Thyroid gland (tissue), 4 donors: ENCODE results near the gene SLC27A3. TPM values are rescaled to one million over a fixed set of nuclear protein-coding genes. Genes with fewer than 3 reads are reported as not detected.

Source experiments
- DNase-seq, 2 donors: peaks; one replicate each; pipeline ENCODE4 v3.0.0-alpha.2; 2019
- H3K27ac ChIP-seq, 3 donors: fragments of 200-600 bp; sonication (generic); 1 replicate in 2 of 3; 2 replicates in 1 of 3; pipeline ENCODE4 v1.5.1; 2016 to 2019; ENCODE audit warnings: mild to moderate bottlenecking in 1 of 3, moderate library complexity in 1 of 3
- H3K27me3 ChIP-seq: fragments of 200-600 bp; sonication (generic); one replicate; pipeline ENCODE4 v1.5.1; 2019
- H3K36me3 ChIP-seq, 2 donors: fragments of 200-600 bp; sonication (generic); one replicate each; pipeline ENCODE4 v1.5.1; 2016 to 2019
- H3K4me1 ChIP-seq, 2 donors: fragments of 200-600 bp; sonication (generic); one replicate each; pipeline ENCODE4 v1.5.1; 2017 to 2019
- H3K4me3 ChIP-seq, 3 donors: fragments of 200-600 bp; sonication (generic); replicated peaks in 1 of 3; 1 replicate in 2 of 3; 2 replicates in 1 of 3; pipeline ENCODE4 v1.5.1; 2016; ENCODE audit warnings: mild to moderate bottlenecking in 1 of 3
- H3K9me3 ChIP-seq: fragments of 200-600 bp; sonication (generic); one replicate; pipeline ENCODE4 v1.5.1; 2017
- POLR2A ChIP-seq, 2 donors: fragments of 450-650 bp; IDR thresholded peaks; one replicate each; pipeline ENCODE4 v1.6.1; 2017; ENCODE audit warnings: antibody characterized with exemption in 2 of 2, mild to moderate bottlenecking in 2 of 2, moderate library complexity in 1 of 2
- WGBS, 2 donors: methylation state at CpG; one replicate each; pipeline ENCODE4 v1.1.5; 2017; 5-methylcytosine and 5-hydroxymethylcytosine counted together
- intact Hi-C: fragments of 100-400 bp; cut with DNase I; formaldehyde crosslinking; loops from one replicate; pipeline ENCODE4 v1.15.1; 2023
- total RNA-seq, 4 donors: library from RNA; depleted of rRNA; stranded (reverse); fragments of >200 nt; gene quantifications; one replicate each; pipeline ENCODE4 v1.2.3, GENCODE V29; 2016
- TF ChIP-seq, protein P1 (sequence below), 6 experiments: fragments of 200-600 bp in 3 of 6; fragments of 450-650 bp in 3 of 6; sonication (generic) in 3 of 6; IDR thresholded peaks; one replicate each; pipeline ENCODE4 v1.5.1; 2016 to 2019; ENCODE audit warnings: antibody characterized with exemption in 6 of 6, mild to moderate bottlenecking in 2 of 6, inconsistent platforms in 1 of 6, moderate library complexity in 1 of 6

SLC27A3 gene
- total RNA-seq, 4 donors from 2014 or later: 14.4 to 32.5 (median 23.2) TPM

DNA sequence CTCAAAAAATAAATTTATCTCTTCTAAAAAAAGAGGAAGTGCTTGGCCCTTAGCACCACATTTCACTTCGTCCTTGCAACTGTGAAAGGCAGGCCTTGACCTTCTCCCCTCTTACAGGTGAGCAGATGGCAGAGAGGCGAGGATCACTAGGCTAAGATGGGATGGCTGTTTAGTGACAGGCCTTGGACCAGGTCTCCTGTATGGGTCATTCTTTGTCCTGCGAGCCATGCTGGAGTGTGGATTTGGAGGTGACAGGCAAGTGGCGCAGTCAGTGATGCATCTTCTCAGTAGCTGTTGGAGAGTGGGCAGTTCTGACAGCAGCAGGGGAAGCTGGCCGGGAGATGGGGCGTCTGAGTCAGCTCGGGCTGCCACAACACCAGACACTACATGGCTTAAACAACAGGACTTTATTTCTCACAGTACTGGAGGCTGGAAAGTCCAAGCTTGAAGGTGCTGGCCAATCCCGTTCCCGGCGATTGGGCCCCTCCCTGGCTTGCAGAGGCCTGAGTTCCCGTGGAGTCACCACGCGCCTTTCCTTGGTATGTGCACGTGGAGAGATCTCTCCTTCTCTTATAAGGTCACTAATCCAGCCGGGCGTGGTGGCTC, 16.5 kb downstream of the SLC27A3 start:
- DNase-seq: no peak
- intact Hi-C loops: loop anchor here (10.0 kb wide), 1 partner anchor 153 kb away; the partner anchor contains the start of gene DENND4B
- H3K4me3 ChIP-seq: no peak overlapping the region
- no peak for TF ChIP-seq POLR2A (IDR thresholded peaks at IDR 0.05)
- TF ChIP-seq, protein P1, sequence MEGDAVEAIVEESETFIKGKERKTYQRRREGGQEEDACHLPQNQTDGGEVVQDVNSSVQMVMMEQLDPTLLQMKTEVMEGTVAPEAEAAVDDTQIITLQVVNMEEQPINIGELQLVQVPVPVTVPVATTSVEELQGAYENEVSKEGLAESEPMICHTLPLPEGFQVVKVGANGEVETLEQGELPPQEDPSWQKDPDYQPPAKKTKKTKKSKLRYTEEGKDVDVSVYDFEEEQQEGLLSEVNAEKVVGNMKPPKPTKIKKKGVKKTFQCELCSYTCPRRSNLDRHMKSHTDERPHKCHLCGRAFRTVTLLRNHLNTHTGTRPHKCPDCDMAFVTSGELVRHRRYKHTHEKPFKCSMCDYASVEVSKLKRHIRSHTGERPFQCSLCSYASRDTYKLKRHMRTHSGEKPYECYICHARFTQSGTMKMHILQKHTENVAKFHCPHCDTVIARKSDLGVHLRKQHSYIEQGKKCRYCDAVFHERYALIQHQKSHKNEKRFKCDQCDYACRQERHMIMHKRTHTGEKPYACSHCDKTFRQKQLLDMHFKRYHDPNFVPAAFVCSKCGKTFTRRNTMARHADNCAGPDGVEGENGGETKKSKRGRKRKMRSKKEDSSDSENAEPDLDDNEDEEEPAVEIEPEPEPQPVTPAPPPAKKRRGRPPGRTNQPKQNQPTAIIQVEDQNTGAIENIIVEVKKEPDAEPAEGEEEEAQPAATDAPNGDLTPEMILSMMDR (IDR thresholded peaks at IDR 0.05): no peak
- H3K4me1 ChIP-seq: peaks cover 4 to 9% of the 10 kb centered on the region in 2 donors
- WGBS, 2 donors: 87 to 89% methylated on average over 11 to 15 of the region's 16 CpGs
- H3K9me3 ChIP-seq: no peaks in the 10 kb centered on the region
- H3K27me3 ChIP-seq: no peaks in the 10 kb centered on the region
- no peaks in the 10 kb centered on the region for H3K36me3 ChIP-seq
- peak overlapping the region in 2 of 3 donors; percentile 77 to 82 for H3K27ac ChIP-seq

- peaks cover 4 to 9% of the 10 kb centered on the region in 2 donors for H3K4me1 ChIP-seq
- H3K27ac ChIP-seq: no peak overlapping the region
- no peak for TF ChIP-seq POLR2A (IDR thresholded peaks at IDR 0.05)
- TF ChIP-seq, protein P1 (IDR thresholded peaks at IDR 0.05): no peak
- H3K36me3 ChIP-seq: no peaks in the 10 kb centered on the region
- no peak for DNase-seq
- intact Hi-C loops: loop anchor here (10.0 kb wide), 1 partner anchor 152 kb away; the partner anchor contains the start of gene DENND4B
- WGBS, 2 donors: 86 to 88% methylated on average over 11 of the region's 11 CpGs
- no peaks in the 10 kb centered on the region for H3K9me3 ChIP-seq
- H3K4me3 ChIP-seq: no peak overlapping the region
- H3K27me3 ChIP-seq: no peaks in the 10 kb centered on the region
These were observed 17.4 kb downstream of the SLC27A3 start for GRCh38 chr1:153792631-153793041.

- intact Hi-C loops: loop anchor here (10.0 kb wide), 1 partner anchor 151 kb away; the partner anchor contains the start of gene DENND4B
- no peak overlapping the region for H3K27ac ChIP-seq
- no peak for DNase-seq
- TF ChIP-seq, protein P1 (IDR thresholded peaks at IDR 0.05): no peak
- TF ChIP-seq POLR2A (IDR thresholded peaks at IDR 0.05): no peak
- 70 to 80% methylated on average over 8 to 9 of the region's 9 CpGs for WGBS, 2 donors
- no peak overlapping the region for H3K4me3 ChIP-seq
- H3K36me3 ChIP-seq: no peaks in the 10 kb centered on the region
- H3K9me3 ChIP-seq: no peaks in the 10 kb centered on the region
- H3K27me3 ChIP-seq: no peaks in the 10 kb centered on the region
- peaks cover 4 to 9% of the 10 kb centered on the region in 2 donors for H3K4me1 ChIP-seq
These were observed 18.2 kb downstream of the SLC27A3 start for GRCh38 chr1:153793261-153793972.

GRCh38 chr1:153793973-153794615, 18.9 kb downstream of the SLC27A3 start:
- no peak for DNase-seq
- Histone ChIP-seq H3K4me1 (peaks cover 4 to 9% of the 10 kb centered on the region in 2 donors), H3K4me3 (no peak overlapping the region), H3K36me3 (no peaks in the 10 kb centered on the region), H3K27ac (no peak overlapping the region), H3K9me3 (no peaks in the 10 kb centered on the region), H3K27me3 (no peaks in the 10 kb centered on the region)
- intact Hi-C loops: loop anchor here (10.0 kb wide), 1 partner anchor 151 kb away; the partner anchor contains the start of gene DENND4B
- WGBS, 2 donors: 77 to 78% methylated on average over 11 of the region's 12 CpGs
- TF ChIP-seq POLR2A (IDR thresholded peaks at IDR 0.05): no peak
- TF ChIP-seq, protein P1 (IDR thresholded peaks at IDR 0.05): no peak
